Stimulated activated CD4-positive, alpha-beta T cell treated with anti-CD3 and anti-CD28 coated beads, Interleukin-1b, Interleukin-23, amount 100 ng/mL, for 24 hours (primary cell): ENCODE measurements around the gene VIT.

Experiments
- DNase-seq, 4 experiments: peaks; one replicate each; pipeline ENCODE4 v3.0.0-alpha.2; 2020; ENCODE audit warnings: low read depth in 4 of 4, low spot score in 1 of 4

Gene VIT, protein sequence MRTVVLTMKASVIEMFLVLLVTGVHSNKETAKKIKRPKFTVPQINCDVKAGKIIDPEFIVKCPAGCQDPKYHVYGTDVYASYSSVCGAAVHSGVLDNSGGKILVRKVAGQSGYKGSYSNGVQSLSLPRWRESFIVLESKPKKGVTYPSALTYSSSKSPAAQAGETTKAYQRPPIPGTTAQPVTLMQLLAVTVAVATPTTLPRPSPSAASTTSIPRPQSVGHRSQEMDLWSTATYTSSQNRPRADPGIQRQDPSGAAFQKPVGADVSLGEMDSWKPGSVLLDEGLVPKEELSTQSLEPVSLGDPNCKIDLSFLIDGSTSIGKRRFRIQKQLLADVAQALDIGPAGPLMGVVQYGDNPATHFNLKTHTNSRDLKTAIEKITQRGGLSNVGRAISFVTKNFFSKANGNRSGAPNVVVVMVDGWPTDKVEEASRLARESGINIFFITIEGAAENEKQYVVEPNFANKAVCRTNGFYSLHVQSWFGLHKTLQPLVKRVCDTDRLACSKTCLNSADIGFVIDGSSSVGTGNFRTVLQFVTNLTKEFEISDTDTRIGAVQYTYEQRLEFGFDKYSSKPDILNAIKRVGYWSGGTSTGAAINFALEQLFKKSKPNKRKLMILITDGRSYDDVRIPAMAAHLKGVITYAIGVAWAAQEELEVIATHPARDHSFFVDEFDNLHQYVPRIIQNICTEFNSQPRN

DNA sequence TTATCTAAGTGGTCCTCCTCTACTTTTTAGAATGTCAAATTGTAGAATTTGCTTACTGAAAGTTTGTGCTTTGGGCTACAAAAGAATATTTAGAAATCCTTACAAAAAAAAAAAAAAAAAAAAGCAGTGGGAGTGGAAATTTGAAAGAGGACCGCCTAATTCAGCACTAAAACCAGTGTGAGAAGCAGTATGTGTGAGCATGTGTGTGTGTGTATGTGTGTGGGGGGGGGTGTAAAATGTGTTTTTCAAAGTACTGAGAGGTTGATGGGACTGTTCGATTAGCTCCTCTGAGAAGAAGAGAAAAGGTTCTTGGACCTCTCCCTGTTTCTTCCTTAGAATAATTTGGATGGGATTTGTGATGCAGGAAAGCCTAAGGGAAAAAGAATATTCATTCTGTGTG lies at the start of gene VIT:
Gene VIT (plus strand): TSS at position 175 of the 400 bp plus-strand sequence. CDS start 19,664 bp downstream, outside the sequence.
- no peak for DNase-seq

DNA sequence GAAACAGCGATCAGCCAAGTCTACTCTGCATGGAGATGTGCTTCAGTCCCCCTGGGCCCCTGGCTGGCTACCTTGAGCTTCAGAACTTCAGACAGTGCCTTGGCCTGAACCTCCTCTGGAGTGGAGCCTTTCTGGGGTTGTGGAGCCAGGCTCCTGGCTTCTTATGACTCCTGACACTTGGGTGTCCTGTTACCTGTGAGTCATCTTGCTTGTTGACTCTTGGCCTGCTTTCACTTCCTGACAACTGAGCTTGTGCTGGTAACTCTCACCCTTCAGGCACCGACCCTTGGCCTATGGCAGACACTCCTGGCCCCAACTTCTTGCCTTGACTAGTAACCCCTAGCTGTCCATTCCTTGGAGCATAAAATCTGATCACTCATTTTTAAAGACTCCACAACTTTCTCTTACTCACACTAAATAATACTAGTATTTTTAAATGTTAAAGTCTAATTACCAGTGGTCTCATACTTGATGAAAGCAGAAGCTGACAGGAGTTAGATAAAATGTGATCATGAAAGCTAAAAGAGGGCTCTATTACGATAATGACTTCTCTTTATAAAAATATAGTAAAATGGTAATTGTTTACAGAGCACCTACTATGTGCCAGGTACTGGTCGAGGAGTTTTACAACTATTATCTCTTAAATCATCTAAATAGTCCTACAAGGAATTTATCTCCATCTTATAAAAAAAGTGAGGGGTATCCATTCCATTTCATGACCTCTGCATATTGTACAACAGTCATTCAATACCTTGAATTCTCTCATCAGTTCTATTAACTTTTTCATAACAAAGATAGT lies 46.3 kb upstream of the VIT start:
- DNase-seq, result no peak

DNA sequence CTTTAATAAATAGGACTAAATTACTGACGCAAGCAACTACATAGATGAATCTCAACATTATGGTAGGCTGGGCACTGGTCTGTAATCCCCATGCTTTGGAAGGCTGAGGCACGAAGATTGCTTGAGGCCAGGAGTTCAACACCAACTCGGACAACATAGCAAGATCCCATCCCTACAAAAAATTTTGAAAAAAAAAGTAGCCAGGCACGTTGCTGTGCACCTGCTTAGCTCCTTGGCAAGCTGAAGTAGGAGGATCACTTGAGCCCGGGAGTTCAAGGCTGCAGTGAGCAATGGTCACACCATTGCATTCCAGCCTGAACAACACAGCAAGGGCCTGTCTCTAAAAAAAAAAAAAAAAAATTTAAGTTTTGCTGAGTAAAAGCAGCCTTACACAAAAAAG lies 43.4 kb upstream of the VIT start:
- no peak for DNase-seq

DNA sequence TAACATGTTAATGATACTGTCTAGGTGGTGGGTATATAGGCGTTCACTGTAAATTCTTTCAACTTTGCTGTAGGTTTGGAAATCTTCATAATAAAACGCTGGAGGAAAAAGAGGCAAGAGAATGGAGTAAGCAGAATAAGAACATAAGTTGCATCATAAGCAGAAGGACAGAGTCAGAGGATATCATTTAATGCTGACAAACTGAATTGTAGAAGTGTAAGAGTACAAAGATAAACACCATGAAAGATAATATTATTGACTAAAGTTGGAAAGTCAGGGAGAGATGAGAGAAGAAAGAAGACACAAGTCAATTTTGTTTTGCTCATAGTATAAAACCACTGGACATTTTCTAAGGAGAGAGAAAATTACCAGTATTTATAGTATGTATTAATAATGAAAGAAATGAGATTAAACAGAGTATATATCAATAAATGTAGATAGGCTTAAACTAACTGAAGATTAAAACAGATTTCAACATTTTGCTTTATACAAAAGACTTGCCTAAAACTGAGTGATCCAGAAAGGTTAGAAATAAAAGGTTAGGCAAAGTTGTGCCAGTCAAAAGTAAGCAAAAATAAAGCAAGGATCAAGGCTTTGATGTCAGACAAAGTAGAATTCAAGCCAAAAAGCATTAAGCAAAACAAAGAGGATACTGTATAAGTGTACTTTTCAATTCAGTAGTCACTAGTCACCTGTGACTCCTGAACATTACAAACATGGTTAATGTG lies 42.4 kb upstream of the VIT start:
- no peak for DNase-seq

DNA sequence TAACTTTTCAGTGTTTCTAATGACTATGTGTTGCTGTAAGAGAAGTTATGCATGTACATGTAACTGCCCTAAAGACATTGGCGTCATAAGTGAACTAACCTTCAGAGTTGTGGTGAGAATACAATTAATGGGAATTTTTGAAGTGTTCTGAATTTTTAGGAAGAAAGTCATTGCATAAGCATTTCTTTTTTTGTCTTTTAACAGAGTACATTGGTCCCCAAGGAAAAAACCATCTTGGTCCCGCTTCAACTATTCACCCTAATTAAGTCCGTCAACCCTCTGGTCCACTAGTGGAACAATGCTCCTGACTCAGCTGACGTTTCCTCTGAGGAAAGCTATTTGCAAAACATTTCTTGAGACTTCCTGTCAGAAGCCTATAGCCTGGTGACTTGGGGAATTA lies 41.1 kb upstream of the VIT start:
- DNase-seq, result no peak

DNA sequence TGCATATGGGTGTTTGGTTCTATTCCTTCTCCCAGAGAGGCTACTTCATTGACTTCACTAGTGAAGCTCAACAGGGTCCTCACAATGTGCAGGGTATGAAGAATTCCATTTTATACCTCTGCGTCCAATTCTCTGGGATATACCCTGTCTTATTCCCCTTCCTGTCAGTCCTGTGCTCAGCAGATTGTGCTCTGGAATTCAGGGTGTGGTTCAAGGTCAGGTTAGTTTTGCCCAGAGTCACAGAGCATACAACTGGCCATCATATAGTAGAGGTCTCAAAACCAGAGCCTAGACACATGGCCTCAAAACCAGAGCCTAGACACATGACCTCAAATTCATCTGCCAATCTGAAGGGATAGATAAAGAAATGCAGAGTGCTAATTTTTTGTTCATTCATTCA lies 38.8 kb upstream of the VIT start:
- no peak for DNase-seq

DNA sequence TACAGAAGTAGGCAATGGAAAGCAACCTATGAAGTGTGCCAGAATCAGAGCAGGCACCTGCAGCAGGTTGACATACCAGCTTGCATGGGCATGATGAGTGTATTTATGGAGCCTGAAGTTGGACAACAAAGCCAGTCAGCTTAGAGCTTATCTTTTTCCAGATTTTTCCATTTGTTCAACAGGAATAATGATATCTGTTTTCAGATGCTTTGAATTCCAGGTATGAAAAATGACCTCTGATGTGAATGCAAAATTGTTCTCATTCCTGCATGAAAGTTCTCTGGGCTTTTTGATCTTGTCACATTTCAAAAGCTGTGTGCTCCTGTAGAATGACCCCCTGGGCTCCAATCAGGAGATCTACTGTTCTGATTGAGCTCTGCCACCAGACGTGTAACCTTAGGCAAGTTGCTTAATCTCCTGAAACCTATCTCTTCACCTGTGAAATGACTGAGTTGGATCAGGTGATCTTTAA lies 38.2 kb upstream of the VIT start:
- DNase-seq, result no peak

DNA sequence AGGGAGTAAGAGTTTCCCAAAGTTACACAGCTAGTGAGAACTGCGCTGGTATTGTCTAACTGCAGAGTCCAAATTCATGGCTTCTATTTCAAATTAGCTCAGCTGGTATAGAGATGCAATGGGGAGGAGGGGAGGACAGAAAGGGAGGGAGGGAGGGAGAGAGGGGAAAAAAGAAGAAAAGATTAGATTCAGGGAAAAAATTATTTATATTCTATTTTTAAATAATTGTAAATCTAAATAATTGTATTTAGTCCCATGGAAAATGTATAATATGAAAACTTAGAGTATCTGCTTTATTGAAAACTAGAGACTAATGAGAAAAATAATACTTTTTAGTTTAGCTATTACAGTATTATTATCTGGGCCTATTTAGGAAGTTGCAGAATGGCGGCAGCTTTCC lies 37.3 kb upstream of the VIT start:
- no peak for DNase-seq

DNA sequence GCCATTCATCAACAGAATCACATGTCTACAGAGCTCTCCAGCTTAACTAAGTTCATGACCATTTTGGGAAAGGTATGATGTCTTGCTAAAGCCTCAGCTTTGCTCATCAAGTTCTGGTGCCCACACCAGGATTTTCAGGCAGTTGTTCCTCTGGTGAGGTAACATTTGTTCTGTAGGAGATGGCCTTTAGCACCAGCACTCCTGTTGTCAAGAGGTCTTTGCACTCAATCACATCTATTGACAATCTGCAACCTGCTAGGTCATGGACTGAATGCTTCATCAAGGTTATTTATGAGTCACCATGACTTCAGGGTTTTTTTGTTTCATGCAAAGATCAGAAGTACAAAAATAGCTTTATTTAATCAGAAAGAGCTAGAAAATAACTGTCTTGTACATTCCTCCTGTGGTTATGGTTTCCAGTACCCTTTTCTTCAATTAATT lies 36.6 kb upstream of the VIT start:
- DNase-seq, result no peak

DNA sequence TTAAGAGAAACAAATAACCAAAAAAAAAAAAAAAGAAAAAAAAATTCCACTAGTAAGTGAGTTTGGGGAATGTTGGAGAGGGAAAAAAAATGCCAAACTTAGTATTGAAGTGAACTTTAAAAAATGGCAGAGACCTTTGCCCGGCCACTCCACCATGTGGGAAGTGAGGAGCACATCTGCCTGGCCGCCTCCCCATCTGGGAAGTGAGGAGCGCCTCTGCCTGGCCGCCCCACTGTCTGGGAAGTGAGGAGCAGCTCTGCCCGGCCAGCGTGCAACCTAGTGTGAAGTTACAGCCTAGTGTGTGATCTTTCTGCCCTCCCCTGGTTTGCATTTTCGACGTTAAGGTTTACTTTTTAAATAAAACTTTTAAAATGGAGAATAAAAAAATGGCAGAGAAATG lies 33.9 kb upstream of the VIT start:
- DNase-seq, result no peak

DNA sequence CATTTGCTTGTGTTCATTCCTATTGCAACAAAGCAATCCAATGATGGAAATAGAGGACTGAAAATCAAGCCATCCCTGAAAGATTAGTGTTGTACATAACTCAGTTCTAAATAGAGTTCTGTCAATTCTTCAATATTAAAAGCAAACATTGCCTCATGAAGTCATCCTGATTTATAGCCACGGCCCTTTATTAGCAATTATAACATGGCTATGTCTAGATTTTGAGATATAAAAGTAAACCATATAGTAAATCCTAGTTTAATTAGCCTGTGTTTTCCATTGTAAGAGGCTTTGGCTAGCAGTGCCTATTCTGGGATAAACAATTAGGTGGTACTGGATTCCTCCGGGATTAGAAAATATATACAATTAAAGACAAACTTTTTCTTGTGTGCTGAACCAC lies 33.2 kb upstream of the VIT start:
- DNase-seq, result no peak

DNA sequence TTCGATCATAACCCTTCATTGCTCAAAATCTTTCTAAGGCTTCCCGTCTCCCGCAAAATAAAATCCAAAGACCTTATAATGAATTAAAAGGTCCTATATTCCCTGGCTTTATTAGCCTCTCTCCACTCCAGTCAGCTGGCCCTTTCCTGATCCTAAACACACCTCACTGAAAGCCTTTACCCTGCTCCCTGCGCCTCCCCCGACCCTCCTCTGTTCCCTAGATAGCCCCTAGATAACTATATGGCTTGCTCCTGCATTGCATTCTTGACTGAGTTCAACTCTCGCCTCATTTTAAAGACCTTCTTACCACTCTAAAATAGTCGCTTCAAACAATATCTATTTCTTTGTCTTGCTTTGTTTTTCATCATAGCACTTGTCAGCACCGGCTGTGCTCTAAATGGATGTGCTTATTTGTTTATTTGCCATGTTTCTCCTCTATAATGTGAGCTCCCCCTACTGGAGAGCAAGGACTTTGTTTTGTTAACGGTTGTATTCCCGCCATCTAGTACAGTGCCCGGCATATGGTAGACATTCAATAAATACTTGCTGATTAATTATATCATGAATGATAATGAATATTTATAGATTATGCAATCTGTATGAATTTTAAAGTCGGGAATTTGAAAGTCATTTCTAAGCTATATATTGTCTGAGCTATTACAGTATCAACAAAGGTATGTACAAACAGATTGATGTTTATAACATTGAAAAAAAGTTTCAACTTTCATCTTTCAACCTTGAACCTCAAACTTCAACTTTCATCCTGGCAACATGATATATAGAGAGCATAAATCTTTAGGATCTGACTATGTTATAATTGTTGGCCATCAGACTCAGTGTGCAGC lies 32.4 kb upstream of the VIT start:
- no peak for DNase-seq

DNA sequence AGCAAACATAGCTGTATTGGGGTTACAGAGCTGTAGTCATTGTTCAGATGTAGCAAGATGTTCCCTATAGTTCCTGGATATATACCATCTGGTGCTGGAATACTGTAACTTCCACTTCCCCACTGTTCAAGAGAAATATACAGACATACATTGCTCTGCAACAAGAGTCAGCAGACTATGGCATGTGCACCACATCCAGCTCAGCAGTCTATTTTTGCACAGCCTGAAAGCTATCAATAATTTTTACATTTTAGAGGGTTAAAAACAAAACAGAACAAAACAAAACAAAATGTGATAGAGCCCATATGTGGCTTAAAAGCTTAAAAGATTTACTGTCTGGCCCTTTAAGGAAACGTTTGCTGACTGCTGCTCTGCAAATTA lies 31.8 kb upstream of the VIT start:
- no peak for DNase-seq

DNA sequence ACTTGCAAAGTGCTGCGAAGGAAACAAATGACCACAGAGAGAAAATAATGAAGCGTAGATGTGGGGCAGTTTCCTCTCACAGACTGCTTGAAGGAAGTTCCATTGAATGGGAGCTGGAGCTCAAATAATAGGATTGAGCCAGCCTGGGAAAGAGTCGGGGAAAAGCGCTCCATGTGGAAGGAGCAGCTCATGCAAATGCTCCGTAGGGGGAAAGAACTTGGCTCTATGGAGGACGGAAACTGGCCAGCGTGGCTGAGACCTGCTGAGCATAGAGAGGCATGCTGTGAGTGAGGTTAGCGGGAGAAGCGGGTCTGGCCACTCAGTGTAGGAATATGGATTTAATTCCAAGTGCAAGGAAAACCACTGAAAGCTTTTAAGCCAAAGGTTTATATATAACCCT lies 28.6 kb upstream of the VIT start:
- DNase-seq, result no peak

DNA sequence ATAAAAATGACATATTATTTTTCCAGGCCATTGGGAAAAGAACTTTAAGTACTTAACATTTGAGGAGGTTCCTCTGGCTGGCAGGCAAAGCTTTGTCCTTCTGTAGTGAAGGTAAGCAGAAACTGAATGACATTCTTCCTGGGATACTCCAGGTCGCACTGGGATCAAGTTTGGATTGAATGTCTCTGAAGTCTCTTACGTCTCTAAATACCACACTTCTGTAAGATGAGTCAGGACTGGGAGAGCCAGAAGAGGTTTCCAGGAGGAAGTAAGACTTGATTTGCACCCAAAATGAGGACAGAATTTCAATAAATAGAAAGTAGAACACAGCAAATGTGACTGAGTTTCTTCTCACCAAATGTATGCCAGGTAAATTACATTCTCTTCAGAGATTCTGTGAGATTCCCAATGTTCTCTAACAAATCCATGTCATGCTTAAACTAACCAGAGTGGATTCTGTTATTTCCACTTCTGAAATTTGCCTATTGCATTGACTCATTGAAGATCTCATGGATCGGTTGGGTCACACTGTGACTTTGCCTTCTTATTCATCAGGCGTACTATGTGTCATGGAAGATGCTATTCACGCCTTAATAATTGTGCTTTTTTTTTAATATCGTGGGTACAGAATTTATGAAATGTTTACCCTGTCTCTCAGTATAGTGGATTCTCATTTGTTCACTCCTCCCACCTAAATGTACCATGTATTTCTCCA lies 25.5 kb upstream of the VIT start:
- DNase-seq, result no peak

DNA sequence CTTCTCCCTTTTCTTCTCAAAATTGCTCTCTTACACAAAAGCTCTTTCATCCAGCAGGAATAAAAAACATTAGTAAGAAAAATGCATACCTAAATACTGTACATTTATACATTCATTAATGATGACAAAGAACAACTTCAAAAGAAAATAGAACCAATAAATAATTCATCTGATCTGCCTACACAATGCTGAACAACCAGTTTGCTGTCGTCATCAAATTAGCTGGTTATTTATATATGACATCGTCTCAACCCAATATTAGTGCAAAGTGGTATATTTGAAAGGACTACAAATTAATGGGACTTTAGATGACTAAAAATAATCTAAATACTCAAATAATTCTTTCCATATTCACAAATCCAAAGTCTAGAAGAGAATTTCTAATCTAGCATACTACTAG lies 24.8 kb upstream of the VIT start:
- DNase-seq, result no peak

DNA sequence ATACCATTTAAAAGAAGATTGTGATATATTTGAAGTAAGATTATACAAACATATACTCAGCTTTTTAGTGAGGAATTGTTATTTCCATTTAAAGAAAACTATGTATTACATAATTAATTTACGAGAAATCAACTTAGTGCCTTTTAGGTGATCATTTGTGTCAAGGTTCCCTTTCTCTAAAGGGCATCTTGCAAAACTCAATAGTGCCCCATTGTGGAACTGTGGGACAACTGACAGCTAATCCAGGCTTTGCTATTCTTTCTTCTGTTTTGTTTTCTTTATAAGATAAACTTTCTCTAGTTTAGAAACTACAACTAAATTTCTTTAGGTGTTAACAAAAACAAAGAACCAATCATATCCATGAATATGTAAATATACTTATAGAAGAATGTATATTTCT lies 24.3 kb upstream of the VIT start:
- DNase-seq, result no peak

DNA sequence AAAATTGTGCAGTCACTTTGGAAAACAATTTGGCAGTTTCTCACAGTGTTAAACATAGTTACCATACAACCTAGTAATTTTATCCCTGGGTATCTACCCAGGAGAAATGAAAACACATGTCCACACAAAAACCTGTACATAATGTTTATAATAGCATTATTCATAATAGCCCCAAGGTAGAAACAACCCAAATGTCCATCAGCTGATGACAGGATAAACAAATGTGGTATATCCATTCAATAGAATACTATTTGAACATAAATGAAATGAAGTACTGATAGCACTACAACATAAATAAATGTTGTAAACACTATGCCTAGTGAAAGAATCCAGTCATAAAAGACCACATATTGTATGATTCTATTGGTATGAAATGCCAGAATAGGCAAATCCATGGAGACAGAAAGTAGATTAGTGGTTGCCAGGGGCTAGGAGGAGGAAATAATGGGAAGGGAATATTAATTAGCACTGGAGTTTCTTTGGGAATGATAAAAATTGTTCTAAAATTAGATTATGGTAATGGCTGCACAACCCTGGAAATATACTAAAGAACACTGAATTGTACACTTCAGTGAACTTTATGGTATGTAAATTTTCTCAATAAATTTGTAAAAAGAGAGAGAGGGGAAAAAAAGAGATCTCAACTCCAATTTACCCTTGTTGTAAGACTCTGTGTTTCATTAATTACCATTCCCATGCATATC lies 20.8 kb upstream of the VIT start:
- DNase-seq, result no peak

DNA sequence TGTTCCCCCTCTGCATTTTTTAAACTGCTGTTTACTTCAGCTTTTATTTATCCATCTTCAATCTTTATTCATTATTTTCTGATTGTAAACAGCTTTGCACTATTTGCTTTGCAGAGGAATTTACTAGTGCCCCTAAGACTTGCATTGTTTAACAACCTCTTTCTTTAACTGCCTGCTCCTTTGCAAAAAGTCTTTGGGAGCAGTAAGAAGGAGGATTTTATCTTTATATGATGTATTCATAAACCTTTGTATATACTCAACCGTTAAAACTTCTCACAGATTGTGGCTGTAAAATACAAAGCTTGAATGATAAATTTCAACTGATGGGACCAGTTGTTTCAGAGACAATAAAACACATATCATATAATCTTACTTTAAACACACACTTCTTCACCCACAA lies 20.1 kb upstream of the VIT start:
- no peak for DNase-seq
